Endothelial cell of umbilical vein (primary cell): ENCODE data around the gene VCL. TPM values are rescaled to one million over a fixed set of nuclear protein-coding genes. Genes with fewer than 3 reads are reported as not detected.

Experiments used
- BruUV-seq: library from RNA; stranded (reverse); fragments of 400-500 nt; replicated peaks from 2 replicates; lab custom pipeline; 2021; lab: Mats Ljungman, UMichigan
- CTCF ChIA-PET: fragments of 300-600, 350-600 bp; sonication (Branson Sonifier 250); formaldehyde crosslinking; loops from one replicate; lab custom pipeline; 2021; ENCODE audit warnings: antibody characterized with exemption, inconsistent platforms; lab: Charles Lee
- POLR2A ChIA-PET: fragments of 300-600, 350-600 bp; sonication (Branson Sonifier 250); formaldehyde crosslinking; loops from one replicate; lab custom pipeline; 2021; ENCODE audit warnings: antibody characterized with exemption, inconsistent platforms; lab: Charles Lee
- DNase-seq: peaks from one replicate; pipeline ENCODE4 v3.0.0-alpha.2; 2011; ENCODE audit warnings: low read depth, low spot score
- FAIRE-seq: peaks from 2 replicates; lab custom pipeline; 2011; peaks lifted over from hg19 to GRCh38; lab: Jason Lieb, UNC
- H2AFZ ChIP-seq: 2 replicates; pipeline ENCODE4 v1.6.0; 2012; ENCODE audit warnings: low read depth, low read length, control low read depth, inconsistent platforms
- H3K27ac ChIP-seq: 2 replicates; pipeline ENCODE4 v1.5.1; 2011; ENCODE audit warnings: low read depth, mild to moderate bottlenecking, control low read depth, low read length, moderate library complexity; ENCODE audit not compliant: insufficient read depth
- H3K27me3 ChIP-seq, 2 experiments: 2 replicates each; pipeline versions ENCODE4 v1.6.0 to v1.6.1; 2011; ENCODE audit warnings: low read length in 2 of 2, mixed read lengths in 1 of 2; ENCODE audit not compliant: control insufficient read depth in 2 of 2, insufficient read depth in 2 of 2
- H3K36me3 ChIP-seq, 2 experiments: 2 replicates in 1 of 2; 3 replicates in 1 of 2; pipeline ENCODE4 v1.5.1; 2011; ENCODE audit warnings: low read length in 2 of 2, mild to moderate bottlenecking in 1 of 2, moderate library complexity in 1 of 2; ENCODE audit not compliant: control insufficient read depth in 2 of 2, insufficient read depth in 2 of 2; ENCODE audit errors: extremely low read depth in 1 of 2
- H3K4me1 ChIP-seq: 3 replicates; pipeline ENCODE4 v1.5.1; 2011; ENCODE audit warnings: mild to moderate bottlenecking, low read length; ENCODE audit not compliant: control insufficient read depth, insufficient read depth; ENCODE audit errors: extremely low read depth
- H3K4me2 ChIP-seq: 2 replicates; pipeline ENCODE4 v1.6.1; 2011; ENCODE audit warnings: low read length, control low read depth, mixed read lengths; ENCODE audit not compliant: insufficient read depth
- H3K4me3 ChIP-seq, 3 experiments: fragments of 200-600 bp in 1 of 3; sonication (generic), shearing (Covaris generic) in 1 of 3; replicated peaks in 1 of 3; 2 replicates each; pipeline ENCODE4 v1.5.1; 2011 to 2016; ENCODE audit warnings: control low read depth in 3 of 3, low read length in 3 of 3, mild to moderate bottlenecking in 2 of 3, inconsistent platforms in 1 of 3, low read depth in 1 of 3, moderate library complexity in 1 of 3; ENCODE audit not compliant: insufficient read depth in 1 of 3
- H3K79me2 ChIP-seq: 2 replicates; pipeline ENCODE4 v1.6.0; 2012; ENCODE audit warnings: low read length, inconsistent platforms; ENCODE audit not compliant: control insufficient read depth, insufficient read depth
- H3K9ac ChIP-seq: replicated peaks from 2 replicates; pipeline ENCODE3; 2011; ENCODE audit warnings: low read length, control low read depth; ENCODE audit not compliant: insufficient read depth; ENCODE audit errors: extremely low read depth
- H3K9me1 ChIP-seq: replicated peaks from 3 replicates; pipeline ENCODE4 v1.6.0; 2011; ENCODE audit warnings: mild to moderate bottlenecking, low read length; ENCODE audit not compliant: control insufficient read depth, insufficient read depth; ENCODE audit errors: extremely low read depth
- H3K9me3 ChIP-seq: replicated peaks from 2 replicates; pipeline ENCODE4 v1.5.1; 2012; ENCODE audit warnings: low read length, inconsistent platforms; ENCODE audit not compliant: control insufficient read depth, insufficient read depth
- H4K20me1 ChIP-seq: replicated peaks from 2 replicates; pipeline ENCODE3; 2011; ENCODE audit warnings: mild to moderate bottlenecking, low read length; ENCODE audit not compliant: control insufficient read depth, insufficient read depth; ENCODE audit errors: extremely low read depth
- EZH2 ChIP-seq: IDR thresholded peaks from 2 replicates; pipeline ENCODE4 v1.6.1; 2012; ENCODE audit warnings: borderline replicate concordance, low read depth, mild to moderate bottlenecking, moderate library complexity, low read length, inconsistent platforms; ENCODE audit not compliant: severe bottlenecking
- FOS ChIP-seq: IDR thresholded peaks from 2 replicates; pipeline ENCODE4 v1.6.1; 2011; ENCODE audit warnings: mild to moderate bottlenecking, low read length, moderate library complexity, borderline replicate concordance; ENCODE audit not compliant: insufficient read depth
- GATA2 ChIP-seq: IDR thresholded peaks from 2 replicates; pipeline ENCODE4 v1.7.0; 2011; ENCODE audit warnings: low read depth, mild to moderate bottlenecking, moderate library complexity, mixed read lengths, low read length; ENCODE audit not compliant: insufficient read length, insufficient read depth
- JUN ChIP-seq: IDR thresholded peaks from 2 replicates; pipeline ENCODE4 v1.6.1; 2011; ENCODE audit warnings: borderline replicate concordance, low read depth; ENCODE audit not compliant: insufficient read length, insufficient read depth
- MYC ChIP-seq: IDR thresholded peaks from one replicate; pipeline ENCODE4 v1.6.1; 2011; ENCODE audit warnings: mild to moderate bottlenecking, low read depth, low read length
- POLR2A ChIP-seq: IDR thresholded peaks from 2 replicates; pipeline ENCODE4 v1.6.1; 2012; ENCODE audit warnings: low read depth, mild to moderate bottlenecking, control low read depth, low read length
- POLR2AphosphoS5 ChIP-seq: IDR thresholded peaks from 2 replicates; pipeline ENCODE4 v1.6.1; 2012; ENCODE audit warnings: low read depth, mild to moderate bottlenecking, control low read depth, low read length, moderate library complexity; ENCODE audit not compliant: insufficient read depth
- dilution Hi-C: fragments of 300-500 bp; cut with MboI; formaldehyde crosslinking; loops from one replicate; pipeline ENCODE4 v1.15.0; 2019; ENCODE audit warnings: low sequenced_read_pairs; ENCODE audit not compliant: extremely low pct_ligation_motif_present
- intact Hi-C: fragments of 100-400 bp; cut with micrococcal nuclease; formaldehyde crosslinking; loops from one replicate; pipeline ENCODE4 v1.10.0; 2022
- polyA plus RNA-seq, 4 experiments: library from polyadenylated mRNA; depleted of rRNA in 3 of 4; stranded (reverse) in 3 of 4; unstranded in 1 of 4; fragments of >200 nt; gene quantifications; 2 replicates each; pipeline versions ENCODE4 v1.2.1 to v1.2.3, GENCODE V29; 2011 to 2012; ENCODE audit warnings: missing spikeins in 1 of 4
- total RNA-seq: library from RNA; stranded (reverse); gene quantifications from 2 replicates; pipeline ENCODE4 v1.2.3, GENCODE V29; 2021
- TF ChIP-seq, protein P1 (sequence below): IDR thresholded peaks from 2 replicates; pipeline ENCODE4 v1.6.1; 2011; ENCODE audit not compliant: insufficient read depth, insufficient read length
- TF ChIP-seq, protein P2 (sequence below), 2 donors: IDR thresholded peaks; 1 replicate in 1 of 2; 2 replicates in 1 of 2; pipeline ENCODE4 v1.5.1; 2011; ENCODE audit warnings: low read length in 2 of 2, mild to moderate bottlenecking in 2 of 2, moderate library complexity in 2 of 2, control low read depth in 1 of 2, inconsistent platforms in 1 of 2, low read depth in 1 of 2; ENCODE audit not compliant: insufficient read depth in 1 of 2; ENCODE audit errors: extremely low read depth in 1 of 2

The VCL gene
- total and polyA plus RNA-seq, 2 donors (not counting 3 experiments of a cell fraction or from before 2014, with no cell fraction given): 95.4 to 231 TPM

DNA sequence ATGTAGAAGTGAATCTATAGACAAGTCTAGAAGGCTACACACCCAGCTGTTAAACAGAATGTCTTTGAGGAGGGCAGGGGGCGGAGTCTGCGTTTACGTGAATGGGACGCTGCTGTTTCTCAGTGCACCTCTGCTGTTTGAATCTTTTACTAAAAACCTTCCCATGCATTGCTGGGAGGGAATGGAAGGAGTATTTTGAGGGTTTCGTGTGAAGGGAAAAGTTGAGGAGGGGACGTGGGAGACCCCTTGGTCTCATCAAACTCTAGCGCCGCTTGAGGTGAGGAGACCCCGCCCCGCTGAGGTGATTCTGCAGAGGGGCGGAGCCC is 492 bp upstream of the VCL start:
- H3K27me3 ChIP-seq: no peaks in the 10 kb centered on the region
- H4K20me1 ChIP-seq: no peaks in the 10 kb centered on the region
- no TSS peak for BruUV-seq
- no peak for TF ChIP-seq FOS
- no peak for TF ChIP-seq JUN
- no peak for TF ChIP-seq GATA2
- no peak for TF ChIP-seq POLR2A
- no peak for TF ChIP-seq EZH2
- TF ChIP-seq, protein P1, sequence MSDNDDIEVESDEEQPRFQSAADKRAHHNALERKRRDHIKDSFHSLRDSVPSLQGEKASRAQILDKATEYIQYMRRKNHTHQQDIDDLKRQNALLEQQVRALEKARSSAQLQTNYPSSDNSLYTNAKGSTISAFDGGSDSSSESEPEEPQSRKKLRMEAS: no peak
- TF ChIP-seq, protein P2, sequence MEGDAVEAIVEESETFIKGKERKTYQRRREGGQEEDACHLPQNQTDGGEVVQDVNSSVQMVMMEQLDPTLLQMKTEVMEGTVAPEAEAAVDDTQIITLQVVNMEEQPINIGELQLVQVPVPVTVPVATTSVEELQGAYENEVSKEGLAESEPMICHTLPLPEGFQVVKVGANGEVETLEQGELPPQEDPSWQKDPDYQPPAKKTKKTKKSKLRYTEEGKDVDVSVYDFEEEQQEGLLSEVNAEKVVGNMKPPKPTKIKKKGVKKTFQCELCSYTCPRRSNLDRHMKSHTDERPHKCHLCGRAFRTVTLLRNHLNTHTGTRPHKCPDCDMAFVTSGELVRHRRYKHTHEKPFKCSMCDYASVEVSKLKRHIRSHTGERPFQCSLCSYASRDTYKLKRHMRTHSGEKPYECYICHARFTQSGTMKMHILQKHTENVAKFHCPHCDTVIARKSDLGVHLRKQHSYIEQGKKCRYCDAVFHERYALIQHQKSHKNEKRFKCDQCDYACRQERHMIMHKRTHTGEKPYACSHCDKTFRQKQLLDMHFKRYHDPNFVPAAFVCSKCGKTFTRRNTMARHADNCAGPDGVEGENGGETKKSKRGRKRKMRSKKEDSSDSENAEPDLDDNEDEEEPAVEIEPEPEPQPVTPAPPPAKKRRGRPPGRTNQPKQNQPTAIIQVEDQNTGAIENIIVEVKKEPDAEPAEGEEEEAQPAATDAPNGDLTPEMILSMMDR (IDR thresholded peaks at IDR 0.05; ENCODE audit: extremely low read depth in 1 of 2, insufficient read depth in 1 of 2, low read depth in 1 of 2, low read length in 2 of 2): no peak
- TF ChIP-seq POLR2AphosphoS5: no peak
- TF ChIP-seq MYC: no peak
- peak overlapping the region; percentile 89 for H2AFZ ChIP-seq
- H3K4me1 ChIP-seq: peaks cover 27% of the 10 kb centered on the region
- ChIA-PET CTCF (interaction anchor here (0.6 to 4.5 kb wide), 6 partner anchors 30 to 117 kb away, joined by 3 to 27 read pairs (median 6); no protein-coding TSS in a partner anchor), POLR2A (interaction anchor here (0.8 to 2.8 kb wide), 6 partner anchors 8 to 110 kb away, joined by 3 to 22 read pairs (median 4); no protein-coding TSS in a partner anchor)
- DNase-seq (no peak), FAIRE-seq (peak; percentile 4)
- H3K9me3 ChIP-seq: no peaks in the 10 kb centered on the region
- H3K36me3 ChIP-seq: no peaks in the 10 kb centered on the region
- H3K27ac ChIP-seq: peak overlapping the region; percentile 32
- H3K9me1 ChIP-seq: no peaks in the 10 kb centered on the region
- peaks cover 45% of the 10 kb centered on the region for H3K79me2 ChIP-seq
- peak overlapping the region; percentile 77 for H3K4me2 ChIP-seq
- intact Hi-C loops (loop anchor here (5.0 kb wide), 1 partner anchor 40 kb away; no protein-coding TSS in a partner anchor), dilution Hi-C loops (no loop called here)
- peak overlapping the region; percentile 21 for H3K9ac ChIP-seq
- H3K4me3 ChIP-seq: peak overlapping the region; percentile 42 to 66 (median 47)
